HG02642 (cell line): ENCODE results near the gene THAP6.
A peak's percentile ranks its signal among the peaks of the same experiment; 100 is the strongest.
"Not testable (repeated sequence)": the region's sequence is repeated elsewhere in the genome, so short reads cannot be mapped to it uniquely, and the experiment has no call there.

Experiments
- ATAC-seq: cut with Tn5 transposase; IDR thresholded peaks from one replicate; pipeline ENCODE4 v1.9.1; 2021; ENCODE audit warnings: mild to moderate bottlenecking; ENCODE audit not compliant: unreplicated experiment, poor library complexity

THAP6 gene, protein sequence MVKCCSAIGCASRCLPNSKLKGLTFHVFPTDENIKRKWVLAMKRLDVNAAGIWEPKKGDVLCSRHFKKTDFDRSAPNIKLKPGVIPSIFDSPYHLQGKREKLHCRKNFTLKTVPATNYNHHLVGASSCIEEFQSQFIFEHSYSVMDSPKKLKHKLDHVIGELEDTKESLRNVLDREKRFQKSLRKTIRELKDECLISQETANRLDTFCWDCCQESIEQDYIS

DNA sequence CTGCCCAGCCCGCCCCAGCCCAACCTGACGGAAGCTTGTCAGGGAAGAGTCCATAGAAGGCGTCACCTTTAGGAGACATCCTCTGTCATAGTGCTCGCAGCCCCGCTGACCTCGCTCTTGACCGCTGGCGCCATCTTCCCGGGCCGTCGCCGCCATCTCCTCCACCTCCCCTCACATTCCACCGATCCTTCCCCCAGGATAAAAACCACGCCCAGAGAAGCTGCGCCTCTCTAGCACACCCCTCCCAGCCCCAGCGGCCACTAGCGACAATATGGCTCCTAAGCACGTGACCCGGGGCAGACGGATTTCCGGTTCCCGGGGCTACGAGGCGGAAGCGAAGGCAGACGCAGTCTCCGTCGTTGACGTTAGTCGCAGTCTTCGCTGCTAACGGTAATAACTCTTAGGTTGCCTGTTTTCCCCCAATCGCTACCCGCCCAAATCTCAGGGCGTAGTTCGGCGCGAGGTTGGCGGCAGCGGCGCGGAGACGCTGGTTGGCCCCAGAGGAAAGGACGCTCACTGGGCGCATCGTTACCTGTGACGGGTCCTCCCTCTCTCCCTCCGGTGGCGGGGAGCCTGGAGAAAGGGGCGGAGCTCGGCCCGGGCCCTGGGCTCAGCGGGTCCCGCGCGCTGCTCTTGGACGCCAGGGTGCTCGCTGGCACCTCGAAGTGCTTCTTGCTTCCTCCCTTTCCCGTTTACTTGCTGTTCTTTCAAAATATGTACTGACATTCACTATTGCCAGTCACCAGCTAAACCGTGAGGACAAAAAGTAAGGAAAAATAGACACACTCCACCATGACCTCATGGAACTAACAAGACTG, at the start of gene THAP6, which contains the start of gene RCHY1:
TSS of gene THAP6 (plus strand) at position 343 of the 818 bp plus-strand sequence. CDS start 980 bp downstream, outside the sequence.
TSS of gene RCHY1 (minus strand) at position 273 of the 818 bp plus-strand sequence. CDS start at position 156, 117 bp downstream.
- peak; percentile 97 for ATAC-seq

DNA sequence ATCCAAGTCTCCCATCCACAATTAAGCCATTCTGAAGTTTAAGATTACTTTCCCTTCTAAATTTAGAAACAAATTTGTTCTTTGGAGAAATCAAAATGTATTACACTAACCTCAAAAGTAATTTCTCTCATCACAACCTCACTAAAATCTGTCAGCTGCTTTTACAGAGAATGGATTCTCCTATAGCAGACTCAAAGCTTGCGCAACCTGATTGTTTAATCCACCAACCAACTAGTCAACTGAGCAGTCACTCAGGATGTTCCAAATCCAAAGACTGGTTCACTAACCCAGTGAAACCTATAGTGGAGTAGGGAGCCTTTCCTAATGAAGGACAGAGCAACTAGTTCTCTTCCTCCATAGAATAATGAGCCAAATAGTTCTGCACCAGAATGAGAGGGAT, 44.4 kb upstream of the THAP6 start:
- ATAC-seq: no peak

DNA sequence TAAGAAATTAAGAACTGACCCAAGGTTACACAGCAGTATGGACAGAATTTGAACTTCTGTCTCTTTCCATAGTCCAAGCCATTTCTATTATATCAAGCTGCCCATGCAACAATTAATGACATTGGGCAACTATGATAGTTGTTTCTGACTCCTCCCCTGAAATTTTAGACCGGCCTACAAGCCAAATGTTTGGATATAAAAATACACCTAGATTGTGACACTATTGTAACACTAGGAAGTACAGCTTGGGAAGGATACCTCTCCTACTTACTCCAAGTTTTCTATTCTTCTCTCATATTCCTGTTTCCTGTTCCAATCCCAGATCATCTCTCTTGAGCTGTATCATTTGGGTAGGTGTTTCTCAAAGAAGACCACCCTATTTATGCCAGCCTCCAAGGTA, 43.5 kb upstream of the THAP6 start:
- no peak for ATAC-seq

DNA sequence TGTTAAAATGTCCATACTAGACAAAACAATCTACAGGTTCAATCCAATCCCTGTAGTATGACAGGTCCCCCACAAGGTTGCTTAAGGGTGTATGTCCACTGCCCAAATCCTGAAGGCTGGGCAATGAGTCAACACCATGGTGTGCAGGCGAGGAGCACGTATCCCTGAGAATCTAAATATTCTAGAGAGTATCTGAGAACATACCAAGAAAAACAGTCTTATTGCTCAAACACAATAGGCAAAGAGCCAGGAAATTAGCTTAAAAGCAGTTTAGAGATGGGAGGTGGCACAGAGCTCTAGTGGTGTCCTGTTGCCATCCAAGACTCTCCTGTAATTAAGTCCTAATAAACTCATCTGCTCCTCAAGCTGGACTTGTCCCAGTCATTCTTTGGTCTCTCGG, 37.1 kb upstream of the THAP6 start:
- ATAC-seq: no peak

DNA sequence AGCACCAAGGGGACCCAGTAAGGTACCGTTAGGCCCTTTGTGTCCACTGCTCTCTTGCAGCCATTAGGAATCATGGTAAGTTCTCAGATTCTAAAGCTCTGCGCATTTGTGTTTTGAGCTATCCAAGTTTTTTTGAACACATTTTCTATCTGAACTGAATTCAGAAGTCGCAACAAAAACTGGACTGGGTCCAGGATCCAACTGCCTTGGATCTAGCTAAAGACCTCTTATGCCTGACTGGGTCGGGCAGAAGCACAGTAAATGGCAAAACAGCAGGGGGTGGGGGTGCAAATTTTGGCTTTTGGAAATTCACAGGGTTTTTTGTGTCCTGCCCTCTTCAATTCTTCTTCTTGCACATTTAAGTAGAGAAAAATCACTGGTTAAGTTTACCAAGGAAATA, 30.1 kb upstream of the THAP6 start:
- no peak for ATAC-seq

DNA sequence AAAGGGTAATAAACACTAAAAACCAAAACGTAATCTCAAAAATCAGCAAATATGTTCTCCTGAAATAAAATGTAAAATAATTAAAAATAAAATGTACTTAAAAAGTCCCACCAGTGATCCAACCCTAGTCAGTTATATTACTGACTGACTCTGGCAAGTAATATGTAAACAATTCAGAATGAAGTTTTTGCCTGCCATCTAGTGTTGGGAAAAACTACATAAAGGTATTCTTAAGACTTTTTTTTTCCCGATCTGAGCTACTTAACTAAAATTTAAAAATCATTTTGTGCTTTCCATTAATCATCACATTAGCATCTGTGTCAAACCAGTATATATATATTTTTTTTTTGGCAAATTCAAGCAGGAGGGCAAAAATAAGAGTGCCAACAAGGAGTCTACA, 24.1 kb upstream of the THAP6 start:
- ATAC-seq: no peak

DNA sequence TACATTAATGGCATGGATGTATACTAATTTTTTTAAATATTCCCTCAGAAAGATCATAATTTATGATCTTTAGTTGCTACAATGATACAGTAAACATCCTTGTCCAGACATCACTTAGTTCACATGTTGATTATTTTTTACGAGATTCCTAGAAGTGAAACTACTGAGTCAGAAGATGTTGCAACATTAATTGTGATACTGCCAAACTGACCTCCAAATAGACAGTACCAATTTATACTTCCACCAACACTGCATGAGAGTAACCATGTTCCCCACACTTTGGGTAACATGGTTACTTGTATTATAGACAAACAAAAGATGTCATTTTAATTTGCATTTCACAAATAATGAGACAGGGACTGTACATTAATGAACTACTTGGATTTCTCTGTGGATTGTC, 19.7 kb upstream of the THAP6 start:
- ATAC-seq: no peak

DNA sequence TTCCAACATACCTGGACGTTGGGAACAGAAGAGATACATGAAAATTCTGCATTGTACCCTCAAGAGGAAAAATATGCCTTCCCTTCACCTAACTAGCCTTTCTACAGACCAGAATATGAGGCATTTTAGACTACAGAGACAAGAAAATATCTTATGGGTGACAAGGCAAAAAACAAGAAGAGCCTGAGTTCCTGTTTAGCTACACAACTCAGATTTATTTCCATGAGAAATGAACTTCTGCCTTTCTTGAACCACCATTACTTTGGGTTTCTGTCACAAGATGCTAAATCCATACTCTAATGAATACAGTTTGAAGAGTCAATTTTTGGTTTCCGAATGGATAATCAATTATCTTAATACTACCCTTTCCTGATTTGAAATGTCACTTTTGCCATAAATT, 18.8 kb upstream of the THAP6 start:
- ATAC-seq: no peak

DNA sequence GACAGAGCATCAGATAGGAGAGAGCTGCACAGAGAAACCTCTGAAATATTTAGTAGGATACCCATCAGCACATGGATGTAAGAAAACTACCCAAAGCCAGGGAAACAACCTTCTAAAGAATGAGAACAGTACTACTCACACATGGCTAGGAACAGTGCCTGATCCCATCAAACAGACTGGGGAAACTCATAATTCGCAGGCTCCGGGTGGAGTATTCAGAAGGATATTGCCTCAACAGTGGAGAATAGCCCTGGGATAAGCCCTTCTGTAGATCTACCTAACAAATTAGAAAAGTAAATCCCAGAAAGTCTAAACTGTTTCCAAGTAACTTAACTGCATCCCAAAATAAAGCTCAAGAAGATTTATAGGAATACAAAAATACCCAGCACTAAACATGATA, 17.9 kb upstream of the THAP6 start:
- ATAC-seq: no peak

DNA sequence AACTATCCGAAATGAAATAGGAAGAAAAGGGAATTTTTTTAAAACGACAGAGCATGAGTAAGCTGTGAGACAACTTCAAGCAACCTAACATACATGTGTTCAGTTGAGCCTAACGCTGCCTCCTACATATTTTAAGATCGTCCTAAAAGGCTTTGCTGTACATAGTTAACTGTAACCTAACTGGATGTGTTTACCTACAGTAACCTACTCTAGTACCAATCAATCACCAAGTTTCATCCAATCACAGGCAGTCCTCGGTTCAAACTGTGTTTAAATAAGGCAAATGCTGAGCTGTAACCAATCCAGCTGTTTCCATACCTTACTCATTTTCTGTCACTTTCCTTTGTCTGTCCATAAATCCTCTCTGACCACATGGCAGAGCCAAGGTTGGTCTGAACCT, 17.1 kb upstream of the THAP6 start:
- ATAC-seq: no peak

DNA sequence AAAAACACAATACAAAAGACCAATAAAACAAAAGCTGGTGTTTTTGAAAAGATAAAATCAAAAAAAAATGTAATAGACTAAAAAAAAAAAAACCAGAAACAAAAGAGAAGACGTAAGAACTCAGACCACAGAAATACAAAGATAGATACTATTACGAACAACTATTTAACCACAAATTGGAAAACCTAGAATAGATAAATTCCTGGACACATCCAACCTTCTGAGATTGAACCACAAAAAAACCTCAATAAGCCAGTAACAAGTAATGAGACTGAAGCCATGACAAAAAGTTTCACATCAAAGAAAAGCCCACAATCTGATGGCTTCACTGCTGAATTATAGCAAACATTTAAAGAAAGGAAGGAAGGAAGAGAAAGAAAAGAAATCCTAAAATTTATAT, 16.2 kb upstream of the THAP6 start:
- ATAC-seq: no peak

DNA sequence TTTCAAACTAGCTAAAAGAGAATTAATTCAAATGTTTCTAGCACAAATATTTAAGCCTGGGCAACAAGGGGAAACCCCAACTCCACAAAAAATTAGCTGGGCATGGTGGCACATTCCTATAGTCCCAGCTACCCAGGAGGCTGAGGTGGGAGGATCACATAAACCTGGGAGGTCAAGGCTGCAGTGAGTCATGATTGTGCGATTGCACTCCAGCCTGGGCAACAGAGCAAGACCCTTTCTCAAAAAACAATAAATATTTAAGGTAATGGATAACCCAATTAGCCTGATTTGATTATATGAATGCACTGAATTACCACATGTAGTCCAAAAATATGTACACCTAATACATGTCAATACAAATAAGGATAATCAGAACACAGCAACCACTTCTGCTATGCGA, 14.4 kb upstream of the THAP6 start:
- no peak for ATAC-seq

DNA sequence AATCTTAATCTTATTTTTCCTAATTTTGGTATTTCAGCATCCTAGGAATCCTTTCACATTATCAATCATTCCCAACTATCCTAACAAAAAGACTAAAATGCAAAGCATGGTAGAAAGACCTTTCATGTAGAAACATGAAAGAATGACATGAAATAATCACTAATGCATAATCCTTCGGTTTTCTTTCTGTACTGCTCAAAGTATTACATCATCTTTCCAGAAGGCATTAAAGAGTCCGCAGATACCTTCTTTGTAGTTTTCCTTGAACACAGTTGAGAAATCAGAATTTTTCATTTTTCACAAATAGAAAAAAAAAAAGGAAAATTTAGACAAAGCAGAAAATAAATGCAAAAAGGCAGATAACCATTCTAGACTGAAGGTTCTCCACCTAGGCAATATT, 11.6 kb upstream of the THAP6 start:
- no peak for ATAC-seq

DNA sequence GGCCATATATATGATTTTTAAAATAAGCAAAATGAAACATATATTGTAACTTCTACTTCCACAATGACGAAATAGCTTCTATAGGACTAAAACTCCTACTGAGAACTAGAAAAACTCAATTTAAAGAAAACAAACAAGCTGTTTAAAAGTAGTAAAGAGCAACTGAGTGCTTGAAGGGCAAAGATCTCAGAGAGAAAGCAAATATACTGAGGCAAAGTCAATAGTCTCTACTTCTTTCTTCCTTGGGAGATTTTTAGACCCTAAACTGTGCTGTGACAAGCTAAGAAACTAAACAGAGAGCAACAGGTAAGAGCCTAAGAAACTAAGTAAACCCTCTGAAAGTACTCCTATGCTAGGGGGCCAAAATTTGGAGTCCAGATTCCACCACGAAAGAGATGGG, 8.6 kb upstream of the THAP6 start:
- ATAC-seq: no peak

DNA sequence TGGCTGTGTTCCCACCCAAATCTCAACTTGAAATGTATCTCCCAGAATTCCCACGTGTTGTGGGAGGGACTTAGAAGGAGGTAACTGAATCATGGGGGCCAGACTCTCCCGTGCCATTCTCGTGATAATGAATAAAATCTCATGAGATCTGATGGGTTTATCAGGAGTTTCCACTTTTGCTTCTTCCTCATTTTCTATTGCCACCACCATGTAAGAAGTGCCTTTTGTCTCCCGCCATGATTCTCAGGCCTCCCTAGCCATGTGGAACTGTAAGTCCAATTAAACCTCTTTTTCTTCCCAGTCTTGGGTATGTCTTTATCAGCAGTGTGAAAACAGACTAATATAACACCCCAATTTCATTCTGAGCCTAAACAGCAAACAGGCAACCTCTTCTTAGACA, 4.7 kb upstream of the THAP6 start:
- not testable (repeated sequence) for ATAC-seq

DNA sequence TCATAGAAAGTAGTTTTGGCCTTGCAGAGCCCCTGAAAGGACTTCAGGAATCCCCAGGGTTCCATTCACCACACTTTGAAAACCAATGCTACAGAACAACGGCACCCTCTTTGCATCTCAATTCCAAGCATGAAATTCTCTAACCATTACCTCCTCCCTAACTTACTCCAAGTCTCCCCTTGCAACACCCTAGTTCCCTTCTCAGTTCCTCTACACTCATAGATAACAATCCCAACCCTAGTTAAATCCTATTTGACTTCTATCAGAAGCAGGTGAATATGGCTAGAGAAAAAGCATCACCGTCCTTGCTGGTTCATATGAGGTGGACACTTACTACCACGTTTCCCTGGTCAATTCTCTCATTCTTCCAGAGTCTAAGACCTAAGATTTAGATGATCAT, 2.4 kb upstream of the THAP6 start:
- ATAC-seq: no peak

DNA sequence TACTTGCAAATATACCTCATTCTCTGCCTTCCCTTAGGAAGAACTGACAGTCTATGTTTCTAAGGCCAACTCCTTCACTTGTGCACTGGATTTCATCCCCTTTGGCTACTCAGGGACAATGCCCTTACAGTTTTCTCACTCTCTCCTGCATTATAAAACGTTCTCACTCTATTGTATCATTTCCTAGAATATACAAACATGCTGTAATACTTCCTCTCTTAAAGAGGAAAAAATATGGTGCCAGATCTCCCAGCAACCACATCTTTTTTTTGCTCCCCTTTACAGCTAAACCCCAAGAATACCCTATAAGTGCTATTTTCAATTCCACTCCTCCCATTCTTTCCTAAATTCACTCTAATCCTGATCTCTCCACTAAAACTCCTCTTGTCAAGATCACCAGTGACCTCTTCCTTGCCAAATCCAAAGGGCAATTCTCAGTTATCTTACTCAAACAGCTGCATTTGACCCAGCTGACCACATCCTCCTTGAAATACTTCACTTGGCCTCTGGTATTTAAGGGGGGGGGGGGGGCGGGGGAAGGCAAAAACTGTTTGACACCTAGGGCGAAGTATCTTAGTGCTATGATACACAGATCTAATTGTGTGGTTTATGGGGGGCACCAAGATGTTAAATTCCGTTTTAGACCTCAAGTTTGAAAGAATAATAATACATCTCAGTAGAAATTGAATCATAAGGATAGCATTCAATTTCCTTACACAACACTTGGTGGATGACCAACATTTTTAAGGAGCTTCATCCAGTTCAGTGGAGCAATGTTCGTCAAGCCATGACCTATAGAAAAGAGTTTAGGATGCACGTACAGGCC, 1.7 kb upstream of the THAP6 start:
- ATAC-seq: no peak

DNA sequence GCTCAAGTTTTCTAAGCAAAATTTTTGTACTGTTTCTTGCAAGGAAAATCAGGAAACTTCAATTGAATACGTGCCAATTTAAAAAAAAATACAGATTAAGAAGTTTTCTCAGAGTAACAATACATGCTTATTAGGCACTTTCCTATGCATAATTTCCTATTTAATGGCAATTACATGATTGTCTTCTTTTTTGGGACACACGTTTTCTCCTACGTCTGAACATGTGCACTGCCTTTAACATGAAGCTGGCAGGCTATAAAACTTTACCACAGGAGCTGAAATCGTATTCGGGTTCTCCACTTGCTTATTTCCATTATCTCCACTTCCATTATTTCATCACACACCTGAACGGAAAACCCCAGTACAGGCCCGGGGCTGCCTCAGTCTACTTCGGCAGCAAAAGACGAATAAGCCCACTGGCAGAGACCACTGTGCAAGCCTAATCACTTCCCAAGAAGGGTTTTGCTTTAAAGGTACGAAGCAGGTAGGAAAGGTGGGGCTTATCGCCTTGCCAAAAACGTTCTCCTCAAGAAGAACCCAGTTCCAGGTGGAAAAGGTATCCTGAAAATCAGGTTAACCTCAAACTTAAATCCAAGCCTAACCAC, 645 bp upstream of the THAP6 start:
- peak; percentile 0 for ATAC-seq

DNA sequence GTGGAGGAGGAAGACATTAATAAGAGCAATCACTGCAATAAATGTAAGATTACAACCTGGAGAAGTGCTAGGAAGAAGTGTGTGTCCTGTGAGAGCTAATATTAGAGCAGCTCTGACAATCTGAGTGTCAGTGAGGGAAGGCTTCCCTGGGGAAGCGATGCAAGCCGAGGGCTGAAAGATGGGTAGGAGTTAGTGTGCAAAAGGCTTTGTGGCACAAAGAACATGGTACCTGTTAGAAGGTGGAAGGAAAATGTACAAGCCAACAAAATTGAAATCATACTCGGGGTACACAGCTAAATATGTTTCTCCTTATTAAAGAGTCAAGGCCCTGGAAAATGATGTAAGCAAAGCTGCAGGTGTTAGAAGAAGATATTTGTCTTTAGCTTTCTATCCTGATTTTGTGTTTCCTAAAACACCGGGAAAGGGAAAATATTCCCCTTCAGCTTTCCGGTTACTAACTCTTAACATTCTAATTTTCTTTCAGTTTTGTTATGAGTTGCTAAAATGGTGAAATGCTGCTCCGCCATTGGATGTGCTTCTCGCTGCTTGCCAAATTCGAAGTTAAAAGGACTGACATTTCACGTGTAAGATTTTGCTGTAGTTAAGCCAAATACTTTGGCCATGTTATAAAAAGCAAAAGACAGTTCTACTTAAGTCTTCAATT, 808 bp downstream of the THAP6 start:
- ATAC-seq: no peak

DNA sequence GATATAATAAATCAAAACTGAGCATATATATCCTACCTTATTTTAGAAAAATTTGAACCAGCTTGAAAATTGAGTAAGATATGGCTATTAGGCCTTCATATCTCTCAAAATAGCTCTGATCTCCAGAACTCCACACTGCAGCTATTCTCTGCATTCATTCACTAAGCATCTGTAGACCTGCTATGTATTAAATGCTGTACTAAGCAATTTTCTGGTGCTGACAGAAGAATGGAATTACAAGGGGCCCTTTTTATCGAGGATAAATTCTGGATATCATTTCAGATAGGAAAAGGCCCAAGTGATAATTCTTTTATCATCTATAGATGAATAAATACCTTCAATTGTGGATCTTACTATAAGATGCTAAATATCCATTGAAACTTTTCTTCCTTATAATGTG, 1.9 kb downstream of the THAP6 start:
- ATAC-seq: no peak
